22Rv1 (cell line): ENCODE results near the gene HEYL.

Experiments
- ZFX ChIP-seq: fragments of 450-650 bp; IDR thresholded peaks from 2 replicates; pipeline ENCODE4 v1.6.1; 2017; ENCODE audit warnings: antibody characterized with exemption, borderline replicate concordance
- TF ChIP-seq, protein P1 (sequence below): fragments of 450-650 bp; IDR thresholded peaks from 2 replicates; pipeline ENCODE4 v1.5.1; 2017; ENCODE audit warnings: mild to moderate bottlenecking

- TF ChIP-seq, protein P1, sequence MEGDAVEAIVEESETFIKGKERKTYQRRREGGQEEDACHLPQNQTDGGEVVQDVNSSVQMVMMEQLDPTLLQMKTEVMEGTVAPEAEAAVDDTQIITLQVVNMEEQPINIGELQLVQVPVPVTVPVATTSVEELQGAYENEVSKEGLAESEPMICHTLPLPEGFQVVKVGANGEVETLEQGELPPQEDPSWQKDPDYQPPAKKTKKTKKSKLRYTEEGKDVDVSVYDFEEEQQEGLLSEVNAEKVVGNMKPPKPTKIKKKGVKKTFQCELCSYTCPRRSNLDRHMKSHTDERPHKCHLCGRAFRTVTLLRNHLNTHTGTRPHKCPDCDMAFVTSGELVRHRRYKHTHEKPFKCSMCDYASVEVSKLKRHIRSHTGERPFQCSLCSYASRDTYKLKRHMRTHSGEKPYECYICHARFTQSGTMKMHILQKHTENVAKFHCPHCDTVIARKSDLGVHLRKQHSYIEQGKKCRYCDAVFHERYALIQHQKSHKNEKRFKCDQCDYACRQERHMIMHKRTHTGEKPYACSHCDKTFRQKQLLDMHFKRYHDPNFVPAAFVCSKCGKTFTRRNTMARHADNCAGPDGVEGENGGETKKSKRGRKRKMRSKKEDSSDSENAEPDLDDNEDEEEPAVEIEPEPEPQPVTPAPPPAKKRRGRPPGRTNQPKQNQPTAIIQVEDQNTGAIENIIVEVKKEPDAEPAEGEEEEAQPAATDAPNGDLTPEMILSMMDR = no peak
- no peak for TF ChIP-seq ZFX
These were observed 3.6 kb downstream of the HEYL start for GRCh38 chr1:39635871-39636210.
